Measurements from ENCODE around the gene TNS3. TPM values are rescaled to one million over a fixed set of nuclear protein-coding genes. Genes with fewer than 3 reads are reported as not detected.

The TNS3 gene
- total and polyA plus RNA-seq, 2 experiments from 2014 or later: 2.7 to 5.7 TPM

GRCh38 chr7:47313564-47313963, 268.3 kb downstream of the TNS3 start:
- DNase-seq (ENCODE audit: low read depth in 1 of 2, low spot score in 1 of 2): no peak
- H3K9me3 ChIP-seq (ENCODE audit: low read depth): no peaks in the 10 kb centered on the region
- H3K36me3 ChIP-seq: no peaks in the 10 kb centered on the region
- H3K27ac ChIP-seq: no peak overlapping the region
- H3K27me3 ChIP-seq: no peaks in the 10 kb centered on the region
- no peak for TF ChIP-seq CTCF (IDR thresholded peaks at IDR 0.05; ENCODE audit: low read depth, low read length)
- H3K4me3 ChIP-seq: no peak overlapping the region
- peaks cover 24% of the 10 kb centered on the region for H3K4me1 ChIP-seq (ENCODE audit: low read depth)

- H3K4me1 ChIP-seq (ENCODE audit: low read depth): peaks cover 24% of the 10 kb centered on the region
- no peaks in the 10 kb centered on the region for H3K9me3 ChIP-seq (ENCODE audit: low read depth)
- H3K27ac ChIP-seq: no peak overlapping the region
- TF ChIP-seq CTCF (IDR thresholded peaks at IDR 0.05; ENCODE audit: low read depth, low read length): no peak
- H3K36me3 ChIP-seq: no peaks in the 10 kb centered on the region
- DNase-seq (ENCODE audit: low read depth in 1 of 2, low spot score in 1 of 2): no peak
- no peaks in the 10 kb centered on the region for H3K27me3 ChIP-seq
- H3K4me3 ChIP-seq: no peak overlapping the region
Measured at GRCh38 chr7:47311891-47312290, 270.0 kb downstream of the TNS3 start.

- H3K4me3 ChIP-seq: no peak overlapping the region
- peaks cover 13% of the 10 kb centered on the region for H3K4me1 ChIP-seq (ENCODE audit: low read depth)
- H3K36me3 ChIP-seq: no peaks in the 10 kb centered on the region
- no peak for DNase-seq (ENCODE audit: low read depth in 1 of 2, low spot score in 1 of 2)
- no peaks in the 10 kb centered on the region for H3K27me3 ChIP-seq
- no peaks in the 10 kb centered on the region for H3K9me3 ChIP-seq (ENCODE audit: low read depth)
- H3K27ac ChIP-seq: no peak overlapping the region
- TF ChIP-seq CTCF (IDR thresholded peaks at IDR 0.05; ENCODE audit: low read depth, low read length): no peak
Measured at GRCh38 chr7:47310020-47310419, 271.9 kb downstream of the TNS3 start.

GRCh38 chr7:47308808-47309207, 273.1 kb downstream of the TNS3 start:
- DNase-seq (ENCODE audit: low read depth in 1 of 2, low spot score in 1 of 2): no peak
- Histone ChIP-seq H3K27me3 (no peaks in the 10 kb centered on the region), H3K36me3 (no peaks in the 10 kb centered on the region), H3K27ac (no peak overlapping the region), H3K9me3 (ENCODE audit: low read depth) (no peaks in the 10 kb centered on the region), H3K4me3 (no peak overlapping the region), H3K4me1 (ENCODE audit: low read depth) (peaks cover 4% of the 10 kb centered on the region)
- TF ChIP-seq CTCF (IDR thresholded peaks at IDR 0.05; ENCODE audit: low read depth, low read length): no peak

- no peaks in the 10 kb centered on the region for H3K27me3 ChIP-seq
- no peak overlapping the region for H3K4me3 ChIP-seq
- no peaks in the 10 kb centered on the region for H3K36me3 ChIP-seq
- no peak overlapping the region for H3K27ac ChIP-seq
- H3K9me3 ChIP-seq (ENCODE audit: low read depth): no peaks in the 10 kb centered on the region
- DNase-seq (ENCODE audit: low read depth in 1 of 2, low spot score in 1 of 2): no peak
- H3K4me1 ChIP-seq (ENCODE audit: low read depth): no peaks in the 10 kb centered on the region
- TF ChIP-seq CTCF (IDR thresholded peaks at IDR 0.05; ENCODE audit: low read depth, low read length): no peak
Measured at GRCh38 chr7:47307311-47307710, 274.6 kb downstream of the TNS3 start.

Data from cardiac muscle cell (in vitro differentiated cells and primary cell).